GM12865 (cell line): Measurements from ENCODE around the gene GPR108.

ENCODE experiments used
- DNase-seq: peaks from one replicate; pipeline ENCODE4 v3.0.0; 2010; ENCODE audit warnings: low read depth
- H3K4me3 ChIP-seq: 2 replicates; pipeline ENCODE4 v1.5.1; 2011; ENCODE audit warnings: mild to moderate bottlenecking, low read depth, low read length, control low read depth
- TF ChIP-seq, protein P1 (sequence below): IDR thresholded peaks from 2 replicates; pipeline ENCODE4 v1.5.1; 2011; ENCODE audit warnings: low read length, control low read depth, low read depth, inconsistent platforms; ENCODE audit not compliant: insufficient read depth; ENCODE audit errors: missing control alignments

GPR108 gene

DNA sequence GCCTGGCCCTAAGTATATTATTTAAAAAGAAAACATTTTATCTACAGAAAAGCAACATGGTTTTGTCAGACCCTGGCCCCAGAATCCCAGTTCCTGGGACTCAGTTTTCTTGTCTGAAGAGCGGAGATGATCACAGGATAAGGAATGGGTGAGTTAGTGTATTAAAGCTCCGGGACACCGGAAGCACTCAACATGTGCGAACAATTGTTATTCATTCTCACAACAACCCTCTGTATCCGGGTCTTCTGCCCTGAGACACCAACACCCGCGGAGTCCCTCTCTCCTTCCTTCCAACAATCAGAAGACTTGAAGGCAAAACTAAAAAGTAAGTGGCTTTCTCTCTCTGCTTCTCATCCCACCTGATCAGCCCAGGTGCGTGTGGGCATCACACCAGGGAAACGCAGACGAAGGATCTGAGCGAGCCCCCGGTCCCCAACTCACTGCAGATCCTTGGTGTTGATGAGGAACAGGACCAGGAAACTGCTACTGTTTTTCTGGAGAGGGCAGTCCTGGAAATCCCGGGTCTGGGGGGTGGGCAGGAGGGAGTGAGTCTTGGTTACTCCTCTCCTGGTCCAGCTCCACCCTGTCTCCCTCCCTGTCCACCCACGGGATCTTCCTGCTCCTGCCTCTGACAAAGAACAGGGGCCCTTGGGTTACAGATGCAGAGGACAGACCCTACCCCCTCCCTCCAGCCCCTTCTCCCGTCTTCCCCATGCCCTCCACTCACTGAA lies 2.0 kb downstream of the GPR108 start:
- peak overlapping the region; percentile 67 for H3K4me3 ChIP-seq
- TF ChIP-seq, protein P1, sequence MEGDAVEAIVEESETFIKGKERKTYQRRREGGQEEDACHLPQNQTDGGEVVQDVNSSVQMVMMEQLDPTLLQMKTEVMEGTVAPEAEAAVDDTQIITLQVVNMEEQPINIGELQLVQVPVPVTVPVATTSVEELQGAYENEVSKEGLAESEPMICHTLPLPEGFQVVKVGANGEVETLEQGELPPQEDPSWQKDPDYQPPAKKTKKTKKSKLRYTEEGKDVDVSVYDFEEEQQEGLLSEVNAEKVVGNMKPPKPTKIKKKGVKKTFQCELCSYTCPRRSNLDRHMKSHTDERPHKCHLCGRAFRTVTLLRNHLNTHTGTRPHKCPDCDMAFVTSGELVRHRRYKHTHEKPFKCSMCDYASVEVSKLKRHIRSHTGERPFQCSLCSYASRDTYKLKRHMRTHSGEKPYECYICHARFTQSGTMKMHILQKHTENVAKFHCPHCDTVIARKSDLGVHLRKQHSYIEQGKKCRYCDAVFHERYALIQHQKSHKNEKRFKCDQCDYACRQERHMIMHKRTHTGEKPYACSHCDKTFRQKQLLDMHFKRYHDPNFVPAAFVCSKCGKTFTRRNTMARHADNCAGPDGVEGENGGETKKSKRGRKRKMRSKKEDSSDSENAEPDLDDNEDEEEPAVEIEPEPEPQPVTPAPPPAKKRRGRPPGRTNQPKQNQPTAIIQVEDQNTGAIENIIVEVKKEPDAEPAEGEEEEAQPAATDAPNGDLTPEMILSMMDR = no peak
- no peak for DNase-seq

DNA sequence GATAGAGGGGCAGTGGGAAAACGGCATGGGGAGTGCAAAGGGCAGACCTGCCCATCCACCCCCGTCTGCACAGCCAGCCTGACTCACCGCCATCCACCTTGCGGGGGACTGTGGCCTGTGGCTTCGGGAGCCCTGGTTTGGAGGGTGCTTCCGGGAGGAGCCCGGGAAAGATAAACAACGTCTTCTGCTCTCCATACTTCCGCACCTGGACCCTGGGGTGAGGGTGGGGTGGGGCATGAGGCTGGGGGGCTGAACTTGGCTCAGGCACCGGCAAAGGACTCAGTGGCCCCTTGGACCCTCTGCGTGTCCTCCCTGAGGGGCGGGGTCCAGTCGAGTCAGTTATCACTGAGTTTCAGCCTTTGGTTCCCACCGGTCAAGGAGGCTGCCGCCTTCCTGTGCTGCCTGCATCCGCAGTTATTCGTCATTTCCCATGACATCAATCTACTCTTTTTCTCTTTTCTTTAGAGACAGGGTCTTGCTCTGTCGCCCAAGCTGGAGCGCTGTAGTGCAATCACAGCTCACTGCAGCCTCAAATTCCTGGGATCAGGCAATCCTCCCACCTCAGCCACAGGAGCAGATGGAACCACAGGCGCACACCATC lies 3.2 kb downstream of the GPR108 start:
- TF ChIP-seq, protein P1 = no peak
- H3K4me3 ChIP-seq = no peak overlapping the region
- DNase-seq = no peak

DNA sequence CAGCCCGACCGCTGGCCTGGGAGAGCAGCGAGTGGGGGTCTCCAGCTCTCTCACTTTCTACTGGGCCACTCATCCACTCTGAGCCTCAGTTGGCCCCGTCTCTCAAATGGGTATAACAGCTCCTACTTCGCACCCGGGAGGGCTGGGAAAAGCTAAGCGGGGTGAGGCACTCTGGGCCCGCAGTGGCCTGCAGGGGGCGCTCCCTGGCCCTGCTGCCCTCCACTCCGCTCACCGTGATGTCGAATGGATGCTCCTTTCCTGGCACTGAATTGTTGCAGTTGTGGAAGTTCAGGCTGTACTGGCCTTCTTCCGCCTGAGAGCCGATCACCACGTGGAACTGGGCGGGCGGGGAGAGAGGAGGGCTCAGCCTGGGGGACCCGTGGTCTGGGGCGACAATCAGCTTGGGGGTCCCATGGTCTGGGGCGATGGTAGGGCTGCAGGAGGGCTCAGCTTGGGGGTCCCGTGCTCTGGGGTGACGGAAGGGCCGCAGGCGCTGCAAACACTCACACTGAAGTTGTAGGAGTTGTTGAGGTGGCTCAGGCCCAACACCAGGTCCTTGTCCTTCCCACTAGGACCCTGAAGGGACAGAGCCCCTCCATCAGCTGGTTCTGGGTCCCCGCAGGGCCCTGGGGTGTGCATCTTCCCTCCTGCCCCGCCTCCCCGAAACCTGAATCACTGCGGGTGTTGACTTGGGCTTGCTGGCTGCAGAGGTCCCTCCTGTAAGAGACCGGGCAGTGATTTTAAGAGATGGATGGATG lies 3.9 kb downstream of the GPR108 start:
- TF ChIP-seq, protein P1 = peak; percentile 30
- DNase-seq = no peak
- H3K4me3 ChIP-seq = no peak overlapping the region

DNA sequence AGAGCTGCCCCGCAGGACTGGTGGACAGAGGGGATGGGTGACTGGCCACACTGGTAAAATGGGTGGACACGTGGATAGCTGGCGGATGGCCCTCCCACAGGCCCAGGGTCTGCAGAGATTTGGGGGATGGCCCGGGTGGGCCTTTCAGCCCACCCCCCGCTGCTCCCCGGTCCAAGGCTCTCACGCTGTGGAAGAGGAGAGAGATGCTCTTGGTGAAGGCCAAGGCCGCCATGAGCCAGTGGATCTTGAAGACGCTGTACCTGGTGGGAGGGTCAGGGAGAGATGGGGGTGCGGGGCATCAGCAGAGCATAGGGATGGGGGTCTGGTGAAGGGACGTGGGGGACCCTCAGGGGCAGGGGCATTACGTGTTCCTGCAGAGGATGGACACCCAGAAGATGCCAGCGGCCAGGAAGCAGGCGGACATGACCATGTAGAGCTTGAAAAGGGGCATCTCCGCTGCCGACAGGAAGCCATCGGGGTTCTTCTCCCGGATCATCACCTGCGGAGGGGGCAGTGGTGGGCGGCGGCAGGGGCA lies 4.5 kb downstream of the GPR108 start:
- DNase-seq = no peak
- no peak overlapping the region for H3K4me3 ChIP-seq
- TF ChIP-seq, protein P1 = no peak

DNA sequence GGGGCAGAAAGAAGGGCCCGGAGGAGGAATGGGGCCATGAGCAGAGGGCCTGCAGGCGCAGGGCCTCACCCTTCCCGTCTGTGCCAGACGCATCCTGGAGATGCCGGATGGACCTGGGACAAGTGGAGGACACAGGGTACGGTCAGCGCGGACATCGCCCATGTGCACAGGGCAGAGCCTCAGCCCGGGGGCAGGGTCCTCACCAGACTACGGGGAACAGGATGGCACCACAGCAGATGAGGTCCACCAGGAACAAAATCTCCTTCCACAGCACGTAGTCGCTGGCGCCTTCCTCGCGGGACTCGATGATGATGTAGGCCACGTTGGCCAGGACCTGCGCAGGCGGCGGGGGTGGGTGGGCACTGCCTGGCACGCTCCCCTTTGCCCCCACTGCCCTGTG lies 5.6 kb downstream of the GPR108 start:
- no peak for DNase-seq
- TF ChIP-seq, protein P1 = no peak
- no peak overlapping the region for H3K4me3 ChIP-seq

DNA sequence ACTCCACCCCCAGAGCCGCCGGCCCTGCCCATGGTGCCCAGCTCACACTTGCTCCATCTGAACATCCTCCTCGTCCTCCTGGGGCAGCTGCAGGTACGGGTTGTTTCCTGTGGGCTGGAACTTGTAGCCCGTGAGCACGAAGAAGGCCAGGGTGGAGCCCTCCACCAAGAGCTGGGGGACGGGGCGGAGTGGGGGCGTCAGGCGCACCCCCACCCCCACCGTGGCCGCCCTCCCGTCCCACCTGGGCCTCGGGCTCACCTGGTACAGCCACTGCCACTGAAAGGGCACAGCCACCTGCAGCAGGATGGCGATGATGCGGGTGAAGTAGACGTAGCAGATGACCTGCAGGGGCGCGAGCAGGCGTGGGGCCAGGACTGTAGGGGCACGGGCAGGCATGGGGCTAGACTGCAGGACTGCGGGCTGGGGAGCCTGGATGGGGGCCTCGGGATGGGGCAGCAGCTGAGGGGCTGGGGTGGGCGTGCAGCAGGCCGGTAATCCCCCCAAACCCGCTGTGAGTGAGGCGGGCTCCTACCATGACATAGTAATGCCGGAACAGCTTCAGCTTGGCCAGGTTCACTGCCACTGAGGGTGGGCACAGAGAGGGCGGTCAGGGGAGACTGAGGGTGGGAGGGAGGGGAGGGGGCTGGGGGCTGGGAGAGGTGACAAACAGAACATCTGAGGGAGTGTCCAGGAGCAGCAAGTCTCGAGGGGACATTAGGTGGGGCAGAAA lies 6.3 kb downstream of the GPR108 start:
- no peak overlapping the region for H3K4me3 ChIP-seq
- DNase-seq = no peak
- TF ChIP-seq, protein P1 = no peak
